A673 (cell line): Measurements from ENCODE around the gene FAM20A. TPM values are rescaled to one million over a fixed set of nuclear protein-coding genes. Genes with fewer than 3 reads are reported as not detected.
"Not testable (repeated sequence)": the region's sequence is repeated elsewhere in the genome, so short reads cannot be mapped to it uniquely, and the experiment has no call there.

Source experiments
- BruUV-seq: library from RNA; stranded (reverse); fragments of 400-500 nt; replicated peaks from 2 replicates; lab custom pipeline; 2021; lab: Mats Ljungman, UMichigan
- CTCF ChIA-PET: fragments of 300-600 bp; sonication (Branson Sonifier 250); formaldehyde crosslinking; loops from one replicate; lab custom pipeline; 2022; ENCODE audit warnings: antibody characterized with exemption; lab: Charles Lee
- POLR2A ChIA-PET: fragments of 300-600 bp; sonication (Branson Sonifier 250); formaldehyde crosslinking; loops from one replicate; lab custom pipeline; 2022; ENCODE audit warnings: antibody characterized with exemption; ENCODE audit not compliant: low non-redundant PET; lab: Charles Lee
- DNase-seq: peaks from one replicate; pipeline ENCODE4 v3.0.0-alpha.2; 2015; ENCODE audit warnings: low spot score
- H3K27ac ChIP-seq: fragments of 200-600 bp; sonication (generic); 2 replicates; pipeline ENCODE4 v1.5.1; 2016; ENCODE audit warnings: mixed run types, low read depth, mild to moderate bottlenecking, mixed read lengths, antibody characterized with exemption, low read length; ENCODE audit not compliant: poor library complexity, severe bottlenecking
- H3K27me3 ChIP-seq: fragments of 200-600 bp; sonication (generic); replicated peaks from 2 replicates; pipeline ENCODE4 v1.6.1; 2017; ENCODE audit warnings: mixed run types, low read depth, mild to moderate bottlenecking, mixed read lengths, antibody characterized with exemption, low read length; ENCODE audit not compliant: insufficient read depth, poor library complexity
- H3K36me3 ChIP-seq: fragments of 200-600 bp; sonication (generic); 2 replicates; pipeline ENCODE4 v1.6.1; 2016; ENCODE audit warnings: mixed run types, mild to moderate bottlenecking, mixed read lengths, antibody characterized with exemption, low read length; ENCODE audit not compliant: insufficient read depth, poor library complexity, severe bottlenecking
- H3K4me1 ChIP-seq: fragments of 200-600 bp; sonication (generic); 2 replicates; pipeline ENCODE4 v1.6.1; 2017; ENCODE audit warnings: mixed run types, mild to moderate bottlenecking, mixed read lengths, antibody characterized with exemption, low read length; ENCODE audit not compliant: insufficient read depth, poor library complexity, severe bottlenecking
- H3K4me3 ChIP-seq: fragments of 200-600 bp; sonication (generic); 2 replicates; pipeline ENCODE4 v1.5.1; 2016; ENCODE audit warnings: low read depth, mixed run types, mild to moderate bottlenecking, mixed read lengths, low read length; ENCODE audit not compliant: poor library complexity, severe bottlenecking
- H3K9me3 ChIP-seq: fragments of 200-600 bp; sonication (generic); 2 replicates; pipeline ENCODE4 v1.6.1; 2016; ENCODE audit warnings: mixed run types, low read depth, mild to moderate bottlenecking, mixed read lengths, antibody characterized with exemption, low read length; ENCODE audit not compliant: poor library complexity, severe bottlenecking
- EZH2 ChIP-seq: fragments of 200-600 bp; sonication (generic); IDR thresholded peaks from 2 replicates; pipeline ENCODE4 v1.6.1; 2017; ENCODE audit warnings: borderline replicate concordance, low read depth, mild to moderate bottlenecking, mixed read lengths, antibody characterized with exemption, low read length; ENCODE audit not compliant: poor library complexity, severe bottlenecking
- intact Hi-C: fragments of 100-400 bp; cut with micrococcal nuclease; formaldehyde crosslinking; loops from one replicate; pipeline ENCODE4 v1.10.0; 2022; ENCODE audit not compliant: unreplicated experiment
- total RNA-seq: library from RNA; stranded (reverse); gene quantifications from 2 replicates; pipeline ENCODE4 v1.2.3, GENCODE V29; 2021
- TF ChIP-seq, protein P1 (sequence below): fragments of 300-800, 200-600 bp; sonication (generic); conservative IDR thresholded peaks from 2 replicates; pipeline ENCODE4 v1.5.1; 2017; ENCODE audit warnings: low read depth, mild to moderate bottlenecking, antibody characterized with exemption, low read length, moderate library complexity, mixed read lengths

Gene FAM20A
- total RNA-seq, 1 experiment from 2014 or later = not detected

DNA sequence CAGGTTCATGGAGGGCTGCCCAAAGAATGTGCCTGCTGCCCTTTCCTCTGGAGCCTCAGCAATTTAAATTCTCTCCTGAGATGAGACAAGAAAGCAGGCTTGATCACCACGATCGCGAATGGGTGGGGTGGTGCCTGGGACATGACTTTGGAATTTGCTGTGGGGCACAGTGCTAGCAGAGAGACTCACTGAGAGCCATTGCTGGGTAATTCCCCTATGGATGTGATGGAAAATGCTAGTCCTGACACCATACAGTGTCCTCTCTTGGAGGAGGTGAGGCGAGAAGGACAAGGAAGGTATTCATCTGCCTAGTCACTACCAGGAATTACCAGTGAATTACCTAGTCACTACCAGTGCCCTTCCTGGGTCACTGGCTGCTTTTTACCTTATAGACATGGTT lies 15.5 kb downstream of the FAM20A start:
- POLR2A ChIA-PET = no interaction called here
- intact Hi-C loops = no loop called here
- Histone ChIP-seq H3K4me3 (no peak overlapping the region), H3K36me3 (no peaks in the 10 kb centered on the region), H3K27ac (no peak overlapping the region), H3K9me3 (no peaks in the 10 kb centered on the region), H3K27me3 (no peaks in the 10 kb centered on the region), H3K4me1 (no peaks in the 10 kb centered on the region)
- no TSS peak for BruUV-seq
- no peak for TF ChIP-seq EZH2
- TF ChIP-seq, protein P1, sequence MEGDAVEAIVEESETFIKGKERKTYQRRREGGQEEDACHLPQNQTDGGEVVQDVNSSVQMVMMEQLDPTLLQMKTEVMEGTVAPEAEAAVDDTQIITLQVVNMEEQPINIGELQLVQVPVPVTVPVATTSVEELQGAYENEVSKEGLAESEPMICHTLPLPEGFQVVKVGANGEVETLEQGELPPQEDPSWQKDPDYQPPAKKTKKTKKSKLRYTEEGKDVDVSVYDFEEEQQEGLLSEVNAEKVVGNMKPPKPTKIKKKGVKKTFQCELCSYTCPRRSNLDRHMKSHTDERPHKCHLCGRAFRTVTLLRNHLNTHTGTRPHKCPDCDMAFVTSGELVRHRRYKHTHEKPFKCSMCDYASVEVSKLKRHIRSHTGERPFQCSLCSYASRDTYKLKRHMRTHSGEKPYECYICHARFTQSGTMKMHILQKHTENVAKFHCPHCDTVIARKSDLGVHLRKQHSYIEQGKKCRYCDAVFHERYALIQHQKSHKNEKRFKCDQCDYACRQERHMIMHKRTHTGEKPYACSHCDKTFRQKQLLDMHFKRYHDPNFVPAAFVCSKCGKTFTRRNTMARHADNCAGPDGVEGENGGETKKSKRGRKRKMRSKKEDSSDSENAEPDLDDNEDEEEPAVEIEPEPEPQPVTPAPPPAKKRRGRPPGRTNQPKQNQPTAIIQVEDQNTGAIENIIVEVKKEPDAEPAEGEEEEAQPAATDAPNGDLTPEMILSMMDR = no peak
- DNase-seq = no peak
- CTCF ChIA-PET = no interaction called here

DNA sequence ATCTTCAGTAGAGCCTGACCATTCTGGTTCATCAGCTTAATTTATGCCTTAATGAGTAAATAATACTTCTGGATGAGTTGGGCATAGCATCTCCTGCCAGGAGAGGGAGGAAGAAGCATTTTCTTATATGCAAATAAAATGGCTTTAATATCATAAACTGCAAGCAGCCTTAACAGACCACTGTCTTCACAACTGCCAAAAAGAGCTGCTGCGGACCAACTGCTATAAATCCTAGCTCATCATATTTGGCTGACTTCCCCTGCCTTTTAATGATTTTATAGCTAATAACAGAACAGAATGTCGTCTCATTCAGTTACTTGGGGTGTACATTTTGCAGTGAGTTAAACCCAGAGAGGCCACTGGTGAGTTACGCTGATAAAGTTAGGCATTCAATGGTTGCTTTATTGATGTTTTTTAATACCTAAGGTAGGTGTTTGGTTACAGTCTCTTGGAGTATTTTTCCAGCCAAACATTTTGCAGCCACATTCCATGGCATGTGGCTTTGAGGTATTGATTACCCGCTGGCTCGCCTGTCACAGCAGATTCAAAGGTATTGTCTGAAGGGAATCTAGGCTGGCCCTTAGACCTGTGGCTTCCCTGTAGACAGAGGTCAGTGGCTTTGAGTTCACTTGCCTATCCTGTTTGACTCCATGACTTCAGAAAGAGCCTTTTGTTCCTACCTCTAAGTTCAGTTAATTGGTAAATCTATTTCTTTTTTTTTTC lies 16.4 kb downstream of the FAM20A start:
- no peaks in the 10 kb centered on the region for H3K4me1 ChIP-seq
- no peaks in the 10 kb centered on the region for H3K9me3 ChIP-seq
- no peak for TF ChIP-seq EZH2
- TF ChIP-seq, protein P1 = no peak
- ChIA-PET POLR2A (no interaction called here), CTCF (no interaction called here)
- DNase-seq = no peak
- intact Hi-C loops = no loop called here
- H3K36me3 ChIP-seq = no peaks in the 10 kb centered on the region
- H3K27ac ChIP-seq = no peak overlapping the region
- no TSS peak for BruUV-seq
- no peaks in the 10 kb centered on the region for H3K27me3 ChIP-seq
- no peak overlapping the region for H3K4me3 ChIP-seq

DNA sequence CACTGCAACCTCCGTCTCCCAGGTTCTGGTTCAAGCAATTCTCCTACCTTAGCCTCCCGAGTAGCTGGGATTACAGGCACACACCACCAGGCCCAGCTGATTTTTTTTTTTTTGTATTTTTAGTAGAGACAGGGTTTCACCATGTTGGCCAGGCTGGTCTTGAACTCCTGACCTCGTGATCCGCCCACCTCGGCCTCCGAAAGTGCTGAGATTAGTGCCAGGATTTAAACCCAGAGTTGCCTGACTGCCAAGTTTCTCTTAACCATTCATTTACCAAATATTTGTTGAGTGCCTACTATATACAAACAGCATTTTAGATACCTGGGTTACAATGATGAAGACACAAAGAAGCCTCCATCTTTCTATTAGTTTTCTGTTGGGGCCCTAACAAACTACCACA lies 18.3 kb downstream of the FAM20A start:
- H3K36me3 ChIP-seq, H3K4me3 ChIP-seq, BruUV-seq, DNase-seq, intact Hi-C loops, H3K27ac ChIP-seq, H3K4me1 ChIP-seq, H3K9me3 ChIP-seq, H3K27me3 ChIP-seq, POLR2A ChIA-PET, CTCF ChIA-PET: not testable (repeated sequence)
